CD4-positive, alpha-beta T cell treated with Interleukin-17A for 1 hour (primary cell): ENCODE measurements around the gene KLF4.
"Not testable (repeated sequence)": the region's sequence is repeated elsewhere in the genome, so short reads cannot be mapped to it uniquely, and the experiment has no call there.

Experiments
- DNase-seq: peaks from one replicate; pipeline ENCODE4 v3.0.0-alpha.2; 2020

KLF4 gene

DNA sequence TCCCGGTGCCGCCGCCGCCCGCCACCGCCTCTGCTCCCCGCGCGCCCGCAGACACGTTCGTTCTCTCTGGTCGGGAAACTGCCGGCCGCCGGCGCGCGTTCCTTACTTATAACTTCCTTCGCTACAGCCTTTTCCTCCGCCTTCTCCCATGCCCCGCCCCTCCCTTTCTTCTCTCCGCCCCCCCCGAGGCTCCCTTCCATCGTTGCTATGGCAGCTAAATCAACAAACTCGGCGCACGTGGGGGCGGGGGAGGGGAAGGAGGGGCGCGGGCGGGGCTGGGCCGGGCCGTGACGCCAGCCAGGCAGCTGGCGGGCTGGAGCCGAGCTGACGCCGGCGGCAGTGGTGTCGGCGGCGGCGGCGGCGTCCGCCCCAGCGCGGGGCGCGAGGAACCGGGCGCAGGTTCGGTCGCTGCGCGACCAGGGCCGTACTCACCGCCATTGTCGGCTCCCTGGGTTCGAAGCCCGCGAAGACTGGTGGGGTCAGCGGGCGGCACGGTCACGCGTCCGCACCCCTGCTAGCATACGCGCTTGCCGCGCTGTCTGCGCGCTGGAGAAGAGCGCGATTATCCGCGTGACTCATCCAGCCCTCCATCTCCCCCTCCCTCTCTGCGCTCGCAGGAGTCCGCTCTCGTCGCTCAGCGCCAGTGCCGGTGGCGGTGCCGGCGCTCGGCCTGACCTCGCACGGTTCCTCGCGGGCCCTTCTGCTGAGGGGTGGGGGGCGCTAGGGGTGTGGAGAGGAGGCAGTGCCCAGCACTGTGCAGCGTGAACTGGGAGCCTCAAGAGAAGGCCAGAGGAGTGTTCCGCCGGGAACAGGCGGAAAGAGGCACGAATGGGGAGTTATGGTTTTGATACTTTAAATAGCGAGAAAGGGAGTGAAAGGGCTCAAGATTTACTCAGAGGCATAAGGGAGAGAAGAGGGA is at the start of gene KLF4:
KLF4 (minus strand) TSS at position 83 of the 919 bp plus-strand sequence. CDS start 597 bp downstream, outside the sequence.
- peak; percentile 73 for DNase-seq

DNA sequence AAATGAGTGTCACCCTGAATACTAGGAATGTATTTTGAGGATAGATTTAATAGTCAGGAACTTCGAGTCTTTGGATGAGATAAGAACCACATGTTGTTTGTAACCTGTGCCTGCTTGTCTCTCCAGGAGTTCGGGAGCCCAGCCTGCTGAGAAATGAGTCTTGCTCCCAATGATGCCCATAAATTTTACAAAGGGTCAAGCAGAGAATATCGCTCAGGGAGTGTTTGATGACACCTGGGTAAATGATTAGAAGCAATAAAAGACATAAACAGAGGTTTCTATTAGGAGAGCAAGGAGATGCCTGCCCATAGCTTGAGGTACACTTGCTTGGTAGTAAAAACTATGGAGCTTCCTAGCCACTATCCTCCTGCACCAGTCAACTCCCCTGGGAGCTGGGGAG is 46.9 kb upstream of the KLF4 start:
- DNase-seq: no peak

DNA sequence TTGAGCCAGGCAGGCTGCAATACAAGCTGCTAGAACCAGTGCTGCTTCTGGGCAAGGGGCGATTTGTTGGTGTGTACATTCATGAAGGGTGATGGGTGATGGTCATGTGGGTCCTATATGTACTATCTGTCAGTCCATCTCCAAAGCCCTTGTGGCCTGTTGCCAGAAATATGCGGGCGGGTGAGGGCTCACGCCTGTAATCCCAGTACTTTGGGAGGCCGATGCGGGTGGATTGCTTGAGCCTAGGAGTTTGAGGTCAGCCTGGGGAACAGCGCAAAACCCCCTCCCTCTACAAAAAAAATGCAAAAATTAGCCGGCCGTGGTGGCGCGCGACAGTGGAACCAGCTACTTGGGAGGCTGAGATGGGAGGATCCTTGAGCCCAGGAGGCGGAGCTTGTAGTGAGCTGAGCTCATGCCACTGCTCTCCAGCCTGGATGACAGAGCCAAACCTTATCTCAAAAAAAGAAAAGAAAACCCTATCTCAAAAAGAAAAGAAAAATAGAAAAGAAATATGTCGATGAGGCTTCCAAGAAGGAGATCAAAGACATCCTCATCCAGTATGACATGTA is 45.0 kb upstream of the KLF4 start:
- no peak for DNase-seq

DNA sequence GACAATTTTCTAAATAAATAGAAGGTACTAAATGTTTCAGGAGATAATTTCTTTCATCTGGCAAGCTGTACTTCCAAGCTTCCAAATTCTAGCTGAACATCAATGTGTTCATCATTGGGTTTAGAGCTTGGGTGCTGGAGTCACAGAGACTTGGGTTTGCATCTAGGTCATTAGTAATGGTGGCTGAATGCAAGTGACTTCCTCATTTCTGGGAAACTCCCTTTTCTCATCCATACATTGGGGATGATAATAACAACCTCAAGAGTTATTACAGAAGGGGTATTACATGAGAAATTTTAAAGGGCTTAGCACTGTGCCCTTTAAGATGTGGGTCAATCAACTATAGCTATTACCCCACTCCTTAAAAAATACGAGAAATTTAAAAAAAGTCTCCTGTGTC is 41.1 kb upstream of the KLF4 start:
- no peak for DNase-seq

DNA sequence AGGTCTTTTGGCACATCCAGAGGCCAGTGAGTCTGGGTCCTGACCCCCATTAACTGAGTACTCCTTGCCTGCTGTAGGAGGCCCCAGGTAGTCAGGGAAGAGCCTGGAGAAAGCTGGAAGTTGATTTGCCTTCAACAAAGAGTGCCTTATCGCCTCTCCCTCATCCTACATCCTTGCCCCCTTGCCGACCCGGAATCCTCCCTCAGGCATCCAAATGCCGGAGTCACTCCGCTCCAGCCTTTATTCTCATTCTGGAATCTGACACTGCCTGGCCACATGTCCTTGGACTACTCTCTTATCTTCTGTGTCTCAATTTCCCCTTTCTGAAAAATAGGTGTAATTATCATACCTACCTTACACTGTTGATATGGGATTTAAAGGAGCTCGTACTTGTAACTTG is 39.1 kb upstream of the KLF4 start:
- DNase-seq: no peak

DNA sequence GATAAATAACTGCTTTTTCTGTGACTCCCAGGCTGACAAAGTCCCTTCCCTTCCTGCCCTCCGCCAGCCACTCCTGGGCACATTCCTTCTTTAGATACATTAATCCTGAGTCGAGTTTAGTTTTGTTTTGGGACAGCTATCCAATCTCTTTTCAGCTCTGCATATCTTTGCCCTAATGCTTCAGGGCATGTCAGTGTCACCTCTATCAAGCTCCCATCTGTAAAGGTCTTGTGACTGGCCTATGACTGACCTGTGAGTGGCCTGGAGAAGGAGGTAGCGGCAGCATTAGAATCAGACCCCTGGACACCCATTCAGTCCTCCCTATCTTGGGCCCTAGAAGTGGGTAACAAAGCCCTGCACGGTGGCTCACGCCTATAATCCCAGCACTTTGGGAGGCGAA is 34.0 kb upstream of the KLF4 start:
- DNase-seq: no peak

DNA sequence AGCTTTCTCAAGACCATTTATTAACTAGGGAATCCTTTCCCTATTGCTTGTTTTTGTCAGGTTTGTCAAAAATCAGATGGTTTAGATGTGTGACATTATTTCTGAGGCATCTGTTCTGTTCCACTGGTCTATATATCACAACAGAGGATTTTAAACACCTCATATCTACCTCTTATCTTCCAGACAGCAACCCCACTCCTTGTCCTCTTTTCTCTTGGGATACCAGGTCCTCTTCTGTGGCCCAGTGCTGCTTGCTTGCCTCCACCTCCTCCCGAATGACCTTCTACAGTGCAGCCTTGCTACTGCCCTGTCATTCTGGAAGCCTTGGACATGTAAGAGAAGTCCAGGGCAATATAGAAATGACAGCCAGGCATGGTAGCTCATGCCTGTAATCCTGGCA is 30.6 kb upstream of the KLF4 start:
- no peak for DNase-seq

DNA sequence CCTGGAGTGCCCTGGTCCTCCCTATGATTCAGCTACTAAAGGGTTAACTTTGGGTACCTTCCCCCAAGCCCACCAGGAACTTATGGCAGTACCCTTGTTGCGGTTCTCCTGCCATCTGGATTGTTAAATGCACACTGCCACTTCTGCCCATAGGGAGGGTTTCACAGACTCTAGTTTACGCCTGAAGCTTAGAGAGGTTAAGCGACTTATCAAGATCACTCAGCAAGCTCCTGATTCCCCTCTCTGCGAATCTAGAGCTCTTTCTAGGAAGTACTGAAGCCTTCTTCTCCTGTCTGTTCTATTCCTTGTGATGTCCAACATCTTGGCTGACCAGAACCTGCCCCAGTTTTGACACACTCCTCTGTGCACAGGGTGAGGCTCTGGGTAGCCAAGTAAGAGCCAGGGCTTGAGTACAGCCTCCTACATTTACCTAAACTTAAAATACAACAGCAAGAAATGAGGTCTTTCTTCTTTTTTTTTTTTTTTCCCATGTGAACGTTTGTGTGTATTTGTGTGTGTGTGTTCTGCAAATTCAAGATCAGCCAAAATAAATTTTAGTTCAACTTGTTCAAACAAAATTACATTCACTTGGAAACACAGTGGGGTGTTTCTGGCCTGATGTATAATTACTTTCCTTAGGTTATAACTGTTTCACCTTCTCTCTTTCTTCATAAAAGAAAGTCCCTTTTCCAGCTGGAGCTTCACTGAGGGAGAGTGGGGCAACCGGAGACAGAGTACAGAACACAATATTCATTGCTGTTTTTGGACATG is 28.7 kb upstream of the KLF4 start:
- DNase-seq: no peak

DNA sequence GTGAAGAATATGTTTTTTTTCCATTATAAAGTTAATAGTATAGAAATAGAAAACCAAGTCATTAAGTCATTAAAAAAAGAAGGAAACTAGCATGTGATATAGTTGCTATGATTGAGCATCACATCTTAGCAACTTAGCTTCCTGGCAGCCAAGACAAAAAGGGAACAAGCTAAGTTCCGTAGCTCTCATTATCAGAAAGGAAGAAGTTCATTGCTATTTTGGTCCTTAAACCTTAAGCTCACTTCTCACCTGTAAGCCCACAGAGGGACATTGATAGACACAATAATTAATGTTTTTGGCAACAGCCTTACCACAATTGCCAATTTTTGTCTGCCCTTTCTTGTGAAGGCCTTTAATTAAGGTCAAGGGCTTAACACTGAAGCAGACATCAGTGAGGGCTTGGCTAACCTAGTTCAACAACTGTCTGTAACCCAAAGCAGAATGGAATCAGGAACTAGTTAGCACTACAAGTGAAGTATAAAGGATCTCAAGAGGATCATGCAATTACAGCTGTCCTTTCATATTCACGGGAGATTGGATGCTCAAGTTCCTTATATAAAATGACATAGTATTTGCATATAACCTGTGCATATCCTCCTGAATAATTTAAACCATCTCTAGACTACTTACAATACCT is 24.0 kb upstream of the KLF4 start:
- DNase-seq: peak; percentile 12

DNA sequence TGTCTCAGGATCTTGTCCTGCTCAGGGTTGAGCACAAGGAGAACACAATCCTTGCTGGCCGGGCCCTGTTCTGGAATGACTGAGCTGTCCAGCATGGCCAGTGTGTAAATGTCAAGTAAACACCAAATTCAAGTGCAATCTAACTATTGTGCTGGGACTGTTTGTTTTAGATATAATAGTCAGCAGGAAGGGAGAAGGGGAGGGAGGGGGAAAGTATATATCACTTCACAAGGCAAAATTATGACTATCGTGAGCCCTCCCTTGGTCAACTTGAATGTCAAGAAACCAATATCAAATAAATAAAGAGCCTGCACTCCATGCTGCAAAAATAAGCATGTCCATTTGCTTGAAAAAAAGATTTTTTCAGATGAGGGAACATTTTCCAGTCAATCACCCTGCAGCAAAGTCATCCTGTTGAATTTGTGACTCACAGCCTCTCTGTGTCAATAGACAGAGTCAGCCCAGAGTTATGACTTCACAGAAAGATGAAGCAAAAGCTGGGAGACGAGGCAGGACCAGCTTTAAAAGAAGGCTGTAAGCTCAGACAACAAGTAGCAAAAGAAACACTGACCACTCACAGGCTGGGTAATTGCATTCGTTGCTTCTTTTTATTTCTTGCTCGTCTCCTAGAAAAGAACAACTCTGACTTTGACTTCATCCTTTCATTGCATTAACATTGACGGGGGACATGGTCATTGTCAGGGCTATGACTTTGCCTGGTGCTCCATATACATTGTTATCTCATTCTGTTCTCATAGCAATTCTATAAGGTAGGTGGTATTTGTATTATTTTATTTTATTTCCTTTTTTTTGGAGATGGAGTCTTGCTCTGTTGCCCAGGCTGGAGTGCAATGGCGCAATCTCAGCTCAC is 15.3 kb upstream of the KLF4 start:
- DNase-seq: no peak

DNA sequence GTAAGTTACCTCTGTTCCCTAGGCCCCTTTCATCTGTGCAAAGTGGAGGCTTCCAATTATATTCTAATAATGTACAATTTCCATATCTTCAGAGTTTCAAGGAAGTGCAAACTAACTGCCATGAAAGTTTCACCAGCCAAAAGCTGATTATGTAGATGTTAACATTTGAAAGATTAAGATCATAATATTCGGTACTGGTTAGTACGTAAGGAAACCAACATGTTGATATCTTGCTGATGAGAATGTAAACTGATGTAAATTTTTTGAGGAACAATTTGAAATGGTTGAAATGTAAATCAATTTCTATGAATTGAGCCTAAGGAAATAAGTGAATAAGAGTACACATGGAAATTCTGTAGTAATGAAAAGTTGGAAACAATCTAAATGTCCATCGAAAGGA is 12.9 kb upstream of the KLF4 start:
- no peak for DNase-seq

DNA sequence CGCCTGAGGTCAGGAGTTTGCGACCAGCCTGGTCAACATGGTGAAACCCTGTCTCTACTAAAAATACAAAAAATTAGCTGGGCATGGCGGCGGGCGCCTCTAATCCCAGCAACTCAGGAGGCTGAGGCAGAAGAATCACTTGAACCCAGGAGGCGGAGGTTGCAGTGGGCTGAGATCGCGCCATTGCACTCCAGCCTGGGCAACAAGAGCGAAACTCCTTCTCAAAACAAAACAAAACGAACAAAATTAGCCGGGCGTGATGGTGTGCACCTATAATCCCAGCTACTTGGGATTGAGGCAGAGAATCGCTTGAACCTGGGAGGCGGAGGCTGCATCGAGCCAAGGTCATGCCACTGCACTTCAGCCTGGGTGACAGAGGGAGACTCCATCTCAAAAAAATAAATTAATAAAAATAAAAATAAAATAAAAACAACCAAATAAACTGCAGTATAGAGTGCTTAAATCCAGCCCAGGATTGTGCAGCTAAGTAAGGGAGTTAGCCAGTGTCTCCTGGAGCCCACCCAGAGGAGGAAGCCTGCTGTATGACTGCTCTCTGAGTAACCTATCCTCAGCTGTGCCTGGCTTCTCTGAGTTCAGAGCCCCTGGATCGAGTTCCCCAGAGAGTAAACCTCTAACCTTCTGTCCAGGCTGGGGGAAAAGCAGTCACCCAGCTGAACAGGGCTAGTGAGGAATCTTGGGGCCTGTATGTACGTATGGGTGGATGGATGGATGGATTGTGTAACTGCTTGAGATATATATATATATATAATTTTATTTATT is 11.0 kb upstream of the KLF4 start:
- DNase-seq: not testable (repeated sequence)

DNA sequence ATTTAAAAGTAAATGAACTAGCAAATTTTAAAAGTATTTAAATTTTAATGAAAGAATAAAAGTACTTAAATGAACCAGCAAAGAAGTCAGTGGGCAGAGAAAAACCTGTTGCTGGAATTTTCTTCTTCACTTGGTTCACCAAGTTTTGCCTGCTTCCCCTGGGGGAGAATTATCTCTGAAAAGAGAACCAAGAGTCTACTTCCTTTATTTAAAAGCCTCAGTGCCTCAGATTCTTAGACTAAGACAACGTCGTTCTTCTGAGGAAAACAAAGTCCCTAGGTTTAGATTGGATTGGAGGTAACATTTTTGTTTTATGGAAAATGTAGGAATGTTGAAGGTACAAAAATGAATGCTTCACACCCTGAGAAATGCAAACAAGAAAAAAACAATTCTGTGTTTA is 7.4 kb upstream of the KLF4 start:
- DNase-seq: no peak

DNA sequence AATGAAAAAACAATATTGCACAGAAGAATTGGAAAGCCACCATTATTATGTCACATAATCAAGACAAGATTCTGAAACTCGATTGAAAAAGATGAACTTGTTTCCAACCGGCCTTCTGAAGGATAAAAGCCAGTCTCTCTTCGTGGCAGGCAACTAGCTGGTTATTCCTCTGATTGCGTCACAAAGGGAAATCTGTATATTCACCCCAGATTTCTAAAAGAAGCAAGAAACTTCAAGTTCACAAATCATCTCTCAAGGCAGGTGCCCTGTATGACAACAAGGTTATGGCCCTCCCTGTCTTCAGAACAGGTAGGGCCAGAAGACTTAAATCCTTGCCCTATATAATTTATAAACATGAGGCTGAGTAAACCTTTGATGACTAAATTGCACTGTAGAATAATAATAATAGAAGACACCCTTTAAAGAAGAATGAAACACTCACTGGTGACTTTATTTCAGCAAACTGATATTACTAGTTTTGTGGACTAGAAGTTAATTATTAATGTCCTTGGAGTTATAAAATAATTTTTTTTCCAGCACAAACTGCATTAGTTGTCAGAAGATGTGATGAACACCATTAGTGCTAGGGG is 2.9 kb upstream of the KLF4 start:
- DNase-seq: no peak

DNA sequence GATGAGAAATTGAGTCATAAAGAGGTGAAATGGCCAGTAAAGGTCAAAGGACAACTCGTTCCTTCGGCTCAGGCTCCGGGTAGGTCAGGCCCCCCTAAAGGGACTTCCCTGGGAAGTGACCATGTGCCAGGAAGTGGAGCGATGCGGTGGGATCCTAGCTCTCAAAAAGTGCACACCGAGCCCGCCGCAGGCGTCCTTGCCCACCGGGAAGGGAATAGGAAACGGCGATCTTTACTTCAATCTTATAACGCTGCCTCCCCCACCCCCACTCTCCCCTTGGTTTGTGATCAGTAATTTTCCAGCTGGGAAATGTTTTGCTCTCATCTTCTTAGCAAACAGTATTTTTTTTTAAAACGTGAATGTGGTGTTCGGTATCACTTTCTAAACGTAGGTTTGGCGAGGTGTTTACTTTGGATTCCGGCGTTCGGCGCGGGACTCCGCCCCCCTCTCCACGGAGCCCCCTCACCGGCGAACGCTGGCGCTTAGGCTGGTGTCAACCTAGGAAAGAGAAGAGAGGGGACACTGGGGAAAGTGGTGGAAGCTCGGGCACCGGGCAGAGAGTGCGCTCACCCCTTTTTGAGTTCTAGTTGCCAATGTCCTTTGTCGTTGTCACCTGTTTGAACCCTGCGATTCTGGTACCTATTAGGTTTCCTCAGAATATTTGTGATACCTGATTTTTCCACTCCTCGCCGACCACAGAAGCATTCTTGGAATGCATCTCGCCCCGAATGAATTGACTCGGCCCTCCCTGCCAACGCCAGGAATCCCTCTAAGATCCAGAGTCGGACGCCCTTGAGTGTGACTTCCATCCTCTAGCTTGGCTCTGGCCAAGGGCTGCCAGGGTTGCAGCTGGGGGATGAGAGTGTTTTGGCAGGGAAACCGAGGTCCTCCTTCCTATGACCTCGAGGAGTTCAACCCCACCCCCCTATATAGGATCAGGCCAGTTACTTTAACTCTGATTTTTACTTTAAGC is 1.8 kb upstream of the KLF4 start:
- no peak for DNase-seq

DNA sequence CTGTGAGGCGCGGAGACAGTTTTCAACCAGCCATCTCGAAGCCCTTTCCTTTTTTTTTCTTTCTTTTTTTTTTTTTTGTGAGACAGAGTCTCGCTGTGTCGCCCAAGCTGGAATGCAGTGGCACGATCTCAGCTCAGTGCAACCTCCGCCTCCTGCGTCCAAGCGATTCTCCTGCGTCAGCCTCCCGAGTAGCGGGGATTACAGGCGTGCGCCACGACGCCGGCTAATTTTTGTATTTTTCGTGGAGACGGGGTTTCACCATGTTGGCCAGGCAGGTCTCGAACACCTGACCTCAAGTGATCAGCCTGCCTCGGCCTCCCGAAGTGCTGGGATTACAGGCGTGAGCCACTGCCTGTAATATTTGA is 1.0 kb upstream of the KLF4 start:
- not testable (repeated sequence) for DNase-seq

DNA sequence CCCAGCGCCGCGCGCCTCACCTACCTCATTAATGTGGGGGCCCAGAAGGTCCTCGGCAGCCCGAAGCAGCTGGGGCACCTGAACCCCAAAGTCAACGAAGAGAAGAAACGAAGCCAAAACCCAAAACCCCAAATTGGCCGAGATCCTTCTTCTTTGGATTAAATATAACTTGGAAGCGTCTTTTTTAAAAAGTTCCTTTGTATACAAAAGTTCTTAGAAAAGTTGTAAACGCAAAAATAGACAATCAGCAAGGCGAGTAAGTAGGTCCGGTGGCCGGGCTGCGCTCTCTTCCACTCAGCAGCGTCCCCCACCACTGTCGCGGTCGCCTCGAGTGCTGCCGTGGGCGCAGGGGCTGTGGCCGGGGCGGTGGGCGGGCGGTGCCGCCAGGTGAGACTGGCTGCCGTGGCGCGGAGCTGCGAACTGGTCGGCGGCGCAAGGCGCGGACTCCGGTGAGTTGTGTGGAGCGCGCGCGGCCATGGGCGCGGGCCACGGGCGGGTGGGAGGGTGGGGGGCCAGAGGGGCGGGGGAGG is 360 bp downstream of the KLF4 start:
- DNase-seq: no peak

DNA sequence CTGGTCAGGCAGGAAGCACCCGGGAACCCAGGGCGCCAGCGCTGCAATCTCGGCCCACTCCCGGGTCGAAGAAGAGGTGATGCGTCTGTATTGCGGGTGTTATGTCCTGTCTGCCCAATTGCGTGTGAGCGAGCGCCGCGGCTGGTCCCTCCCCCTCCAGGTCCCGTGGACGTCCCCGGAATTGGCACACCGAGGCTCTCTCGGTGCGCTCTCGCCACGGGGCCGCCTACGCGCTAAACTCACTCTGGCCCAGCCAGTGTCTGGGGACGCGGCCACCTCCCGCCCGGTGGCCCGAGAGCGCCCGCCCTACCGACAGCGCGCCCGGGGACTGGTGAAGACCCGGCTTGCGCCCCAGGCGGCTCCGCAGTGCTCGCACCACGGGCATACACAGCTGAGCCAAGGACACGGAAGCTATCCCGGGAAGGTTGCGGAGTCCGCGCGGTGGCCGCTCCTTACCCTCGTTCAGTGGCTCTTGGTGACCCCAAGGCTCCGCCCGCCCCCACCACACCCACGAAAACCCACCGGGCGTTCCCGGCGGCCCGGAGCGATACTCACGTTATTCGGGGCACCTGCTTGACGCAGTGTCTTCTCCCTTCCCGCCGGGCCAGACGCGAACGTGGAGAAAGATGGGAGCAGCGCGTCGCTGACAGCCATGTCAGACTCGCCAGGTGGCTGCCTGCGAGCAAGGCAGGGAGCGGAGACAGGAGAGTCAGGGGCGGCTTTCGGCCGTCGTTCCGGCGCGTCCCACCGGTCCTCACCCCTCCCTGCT is 1.0 kb downstream of the KLF4 start:
- DNase-seq: peak; percentile 39
